Progenitor cell of endocrine pancreas (in vitro differentiated cells): ENCODE results near the gene FHAD1. TPM values are rescaled to one million over a fixed set of nuclear protein-coding genes. Genes with fewer than 3 reads are reported as not detected.
A peak's percentile ranks its signal among the peaks of the same experiment; 100 is the strongest.
"Not testable (repeated sequence)": the region's sequence is repeated elsewhere in the genome, so short reads cannot be mapped to it uniquely, and the experiment has no call there.

Experiments
- DNase-seq: peaks from one replicate; pipeline ENCODE4 v3.0.0; 2021; ENCODE audit warnings: low spot score; ENCODE audit not compliant: unreplicated experiment
- H3K27ac Mint-ChIP-seq: 2 replicates; pipeline ENCODE4 v1.8.0; 2021; ENCODE audit warnings: mild to moderate bottlenecking, moderate library complexity, mixed read lengths
- H3K27me3 Mint-ChIP-seq: 2 replicates; pipeline ENCODE4 v1.8.0; 2021; ENCODE audit warnings: mixed read lengths
- H3K36me3 Mint-ChIP-seq: 2 replicates; pipeline ENCODE4 v1.8.0; 2022; ENCODE audit warnings: mixed read lengths; ENCODE audit not compliant: insufficient read depth
- H3K4me1 Mint-ChIP-seq: 2 replicates; pipeline ENCODE4 v1.8.0; 2021; ENCODE audit warnings: low read depth, mixed read lengths
- H3K4me3 Mint-ChIP-seq: 2 replicates; pipeline ENCODE4 v1.8.0; 2021; ENCODE audit warnings: low read depth, mild to moderate bottlenecking, moderate library complexity, mixed read lengths
- H3K9me3 Mint-ChIP-seq: 2 replicates; pipeline ENCODE4 v1.8.0; 2021; ENCODE audit warnings: low read depth, mixed read lengths
- CTCF ChIP-seq: fragments of 200-600 bp; sonication (generic); IDR thresholded peaks from one replicate; pipeline ENCODE4 v1.5.0; 2021; ENCODE audit warnings: antibody characterized with exemption, mild to moderate bottlenecking; ENCODE audit not compliant: unreplicated experiment
- total RNA-seq: library from RNA; stranded (reverse); gene quantifications from 2 replicates; pipeline ENCODE4 v1.2.1, GENCODE V29; 2021

Gene FHAD1
- total RNA-seq, 1 donor from 2014 or later, result 5.0 TPM

GRCh38 chr1:15371610-15372545, 124.9 kb downstream of the FHAD1 start:
- H3K4me3 Mint-ChIP-seq, result no peak overlapping the region
- H3K27me3 Mint-ChIP-seq, result no peaks in the 10 kb centered on the region
- no peaks in the 10 kb centered on the region for H3K9me3 Mint-ChIP-seq
- no peaks in the 10 kb centered on the region for H3K36me3 Mint-ChIP-seq
- DNase-seq, result no peak
- no peak overlapping the region for H3K27ac Mint-ChIP-seq
- no peak for TF ChIP-seq CTCF
- no peaks in the 10 kb centered on the region for H3K4me1 Mint-ChIP-seq

GRCh38 chr1:15378729-15379128, 131.7 kb downstream of the FHAD1 start:
- peaks cover 33% of the 10 kb centered on the region for H3K27me3 Mint-ChIP-seq
- no peak for TF ChIP-seq CTCF
- peak overlapping the region; percentile 68 for H3K27ac Mint-ChIP-seq
- no peaks in the 10 kb centered on the region for H3K9me3 Mint-ChIP-seq
- no peak overlapping the region for H3K4me3 Mint-ChIP-seq
- H3K36me3 Mint-ChIP-seq, result no peaks in the 10 kb centered on the region
- H3K4me1 Mint-ChIP-seq, result peaks cover 5% of the 10 kb centered on the region
- DNase-seq, result no peak

- H3K36me3 Mint-ChIP-seq, H3K9me3 Mint-ChIP-seq, H3K4me1 Mint-ChIP-seq, H3K27ac Mint-ChIP-seq, DNase-seq, H3K4me3 Mint-ChIP-seq: not testable (repeated sequence)
- peaks cover 37% of the 10 kb centered on the region for H3K27me3 Mint-ChIP-seq
These were observed 132.1 kb downstream of the FHAD1 start for GRCh38 chr1:15379151-15379550.

GRCh38 chr1:15380601-15381508, 133.8 kb downstream of the FHAD1 start:
- H3K4me1 Mint-ChIP-seq, result peaks cover 5% of the 10 kb centered on the region
- H3K27me3 Mint-ChIP-seq, result peaks cover 54% of the 10 kb centered on the region
- no peak for DNase-seq
- H3K36me3 Mint-ChIP-seq, result no peaks in the 10 kb centered on the region
- H3K4me3 Mint-ChIP-seq, result no peak overlapping the region
- no peak overlapping the region for H3K27ac Mint-ChIP-seq
- TF ChIP-seq CTCF, result no peak
- no peaks in the 10 kb centered on the region for H3K9me3 Mint-ChIP-seq

- H3K27me3 Mint-ChIP-seq, result peaks cover 63% of the 10 kb centered on the region
- no peak overlapping the region for H3K4me3 Mint-ChIP-seq
- no peak for TF ChIP-seq CTCF
- no peak overlapping the region for H3K27ac Mint-ChIP-seq
- peaks cover 5% of the 10 kb centered on the region for H3K4me1 Mint-ChIP-seq
- no peaks in the 10 kb centered on the region for H3K36me3 Mint-ChIP-seq
- DNase-seq, result no peak
- no peaks in the 10 kb centered on the region for H3K9me3 Mint-ChIP-seq
These were observed 134.8 kb downstream of the FHAD1 start for GRCh38 chr1:15381805-15382204.
